Upper lobe of right lung (tissue), 1 donor: ENCODE data around the gene PPP2R3B. TPM values are rescaled to one million over a fixed set of nuclear protein-coding genes. Genes with fewer than 3 reads are reported as not detected.
A peak's percentile ranks its signal among the peaks of the same experiment; 100 is the strongest.

Experiments used
- ATAC-seq: fragments of 200-7000 bp; cut with Tn5 transposase; one replicate; pipeline ENCODE4 v1.9.1; 2020; ENCODE audit warnings: mild to moderate bottlenecking, moderate library complexity
- DNase-seq: peaks from one replicate; pipeline ENCODE4 v3.0.0-alpha.2; 2020
- H3K27ac ChIP-seq: fragments of 200-600 bp; one replicate; pipeline ENCODE4 v1.8.0; 2022
- H3K27me3 ChIP-seq: fragments of 200-600 bp; one replicate; pipeline ENCODE4 v1.8.0; 2022; ENCODE audit warnings: mild to moderate bottlenecking
- H3K36me3 ChIP-seq: fragments of 200-600 bp; one replicate; pipeline ENCODE4 v1.8.0; 2022
- H3K4me1 ChIP-seq: fragments of 200-600 bp; one replicate; pipeline ENCODE4 v1.8.0; 2022
- H3K4me3 ChIP-seq: fragments of 200-600 bp; one replicate; pipeline ENCODE4 v1.8.0; 2022; ENCODE audit warnings: mild to moderate bottlenecking
- H3K9me3 ChIP-seq: fragments of 200-600 bp; one replicate; pipeline ENCODE4 v1.8.0; 2022
- CTCF ChIP-seq: fragments of 200-600 bp; IDR thresholded peaks from one replicate; pipeline ENCODE4 v1.8.0; 2022; ENCODE audit warnings: antibody characterized with exemption
- intact Hi-C: fragments of 100-400 bp; cut with DNase I; formaldehyde crosslinking; loops from one replicate; pipeline ENCODE4 v1.11.0; 2022
- total RNA-seq: library from RNA; stranded (reverse); fragmentation: NEBNext Ultra II Directional; extraction: Animal tissue kit (Norgen Biotek cat#: 25700); gene quantifications from one replicate; pipeline ENCODE4 v1.2.1, GENCODE V29; 2021
- donor health status: DM: no; HTN: yes; CAD: no; lungs with severe emphysema.

Gene PPP2R3B
- total RNA-seq, 1 donor from 2014 or later = 12.8 TPM

- Histone ChIP-seq H3K4me1 (peaks cover 11% of the 10 kb centered on the region), H3K27me3 (no peaks in the 10 kb centered on the region), H3K36me3 (peaks cover 6% of the 10 kb centered on the region), H3K27ac (peak overlapping the region; percentile 91), H3K4me3 (peak overlapping the region; percentile 89), H3K9me3 (no peaks in the 10 kb centered on the region)
- no peak for TF ChIP-seq CTCF
- DNase-seq (peak; percentile 75), ATAC-seq (no peak)
- intact Hi-C loops = no loop called here
Observed at GRCh38 chrX:319579-320125, 67.1 kb downstream of the PPP2R3B start.

GRCh38 chrX:318739-319578 lies 67.7 kb downstream of the PPP2R3B start, which contains the start of gene GTPBP6:
Gene GTPBP6, minus strand, starts transcription at chrX:318796. Its CDS starts 9 bp downstream, at chrX:318787.
- no peaks in the 10 kb centered on the region for H3K9me3 ChIP-seq
- H3K4me1 ChIP-seq = peaks cover 11% of the 10 kb centered on the region
- ATAC-seq = peak; percentile 85
- intact Hi-C loops = no loop called here
- H3K27me3 ChIP-seq = no peaks in the 10 kb centered on the region
- peaks cover 13% of the 10 kb centered on the region for H3K36me3 ChIP-seq
- DNase-seq = peak; percentile 99
- peak within 1 kb of the TSS; percentile 89 for H3K4me3 ChIP-seq
- H3K27ac ChIP-seq = peak within 1 kb of the TSS; percentile 93
- TF ChIP-seq CTCF = peak; percentile 29

GRCh38 chrX:318068-318738 lies 68.5 kb downstream of the PPP2R3B start:
- Histone ChIP-seq H3K27ac (peak overlapping the region; percentile 93), H3K9me3 (no peaks in the 10 kb centered on the region), H3K27me3 (no peaks in the 10 kb centered on the region), H3K36me3 (peaks cover 19% of the 10 kb centered on the region), H3K4me3 (peak overlapping the region; percentile 75), H3K4me1 (peaks cover 11% of the 10 kb centered on the region)
- ATAC-seq = peak; percentile 83
- peak; percentile 98 for DNase-seq
- no peak for TF ChIP-seq CTCF
- intact Hi-C loops = no loop called here

- peaks cover 11% of the 10 kb centered on the region for H3K4me1 ChIP-seq
- H3K27me3 ChIP-seq = no peaks in the 10 kb centered on the region
- no peak for ATAC-seq
- H3K36me3 ChIP-seq = peaks cover 25% of the 10 kb centered on the region
- H3K27ac ChIP-seq = peak overlapping the region; percentile 93
- no peak for DNase-seq
- no peaks in the 10 kb centered on the region for H3K9me3 ChIP-seq
- TF ChIP-seq CTCF = no peak
- intact Hi-C loops = no loop called here
- H3K4me3 ChIP-seq = peak overlapping the region; percentile 75
Observed at GRCh38 chrX:317424-318067, 69.2 kb downstream of the PPP2R3B start.
